HG02642 (cell line): ENCODE results near the gene ACAN.

Source experiments
- ATAC-seq: cut with Tn5 transposase; IDR thresholded peaks from one replicate; pipeline ENCODE4 v1.9.1; 2021; ENCODE audit warnings: mild to moderate bottlenecking; ENCODE audit not compliant: unreplicated experiment, poor library complexity

Gene ACAN

DNA sequence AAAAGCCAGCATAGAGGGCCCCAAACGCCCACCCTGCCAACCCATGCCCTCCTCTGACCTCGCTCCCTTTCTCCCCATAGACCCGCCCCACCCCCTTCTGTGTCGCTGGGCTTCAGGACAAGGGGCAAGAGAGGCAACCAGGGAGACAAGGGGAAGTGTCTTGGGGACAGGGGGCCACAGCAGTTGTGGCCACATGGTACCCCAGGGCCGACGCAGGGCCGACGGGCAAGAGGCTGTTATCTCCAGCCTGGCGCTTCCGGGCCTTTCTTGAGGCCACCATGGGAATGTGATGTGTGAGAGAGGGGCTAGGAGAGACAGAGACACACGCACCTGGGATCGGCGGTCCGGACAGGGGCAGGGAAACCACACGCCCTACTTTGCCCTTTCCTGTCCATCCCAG lies 95.5 kb downstream of the ACAN start:
- ATAC-seq = no peak

DNA sequence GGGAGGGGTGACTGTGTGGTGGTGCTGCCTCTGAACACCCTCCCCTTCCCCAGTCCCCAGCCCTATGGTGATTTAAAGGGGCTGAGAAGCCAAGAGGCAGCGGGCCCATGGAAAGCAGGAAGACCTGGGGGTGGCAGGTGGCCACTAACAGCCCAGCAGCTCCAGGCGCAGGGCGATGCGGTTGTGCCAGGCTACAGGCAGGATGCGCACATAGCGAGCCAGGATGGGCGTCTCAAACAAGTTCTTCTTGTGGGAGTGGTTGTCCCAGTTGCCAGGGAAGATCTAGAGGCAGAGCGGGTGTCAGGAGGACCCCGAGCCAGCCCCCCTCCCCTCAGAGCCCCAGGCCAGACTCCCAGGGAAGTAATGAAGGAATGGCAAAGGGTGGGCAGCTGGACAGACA lies 96.0 kb downstream of the ACAN start:
- ATAC-seq = no peak

DNA sequence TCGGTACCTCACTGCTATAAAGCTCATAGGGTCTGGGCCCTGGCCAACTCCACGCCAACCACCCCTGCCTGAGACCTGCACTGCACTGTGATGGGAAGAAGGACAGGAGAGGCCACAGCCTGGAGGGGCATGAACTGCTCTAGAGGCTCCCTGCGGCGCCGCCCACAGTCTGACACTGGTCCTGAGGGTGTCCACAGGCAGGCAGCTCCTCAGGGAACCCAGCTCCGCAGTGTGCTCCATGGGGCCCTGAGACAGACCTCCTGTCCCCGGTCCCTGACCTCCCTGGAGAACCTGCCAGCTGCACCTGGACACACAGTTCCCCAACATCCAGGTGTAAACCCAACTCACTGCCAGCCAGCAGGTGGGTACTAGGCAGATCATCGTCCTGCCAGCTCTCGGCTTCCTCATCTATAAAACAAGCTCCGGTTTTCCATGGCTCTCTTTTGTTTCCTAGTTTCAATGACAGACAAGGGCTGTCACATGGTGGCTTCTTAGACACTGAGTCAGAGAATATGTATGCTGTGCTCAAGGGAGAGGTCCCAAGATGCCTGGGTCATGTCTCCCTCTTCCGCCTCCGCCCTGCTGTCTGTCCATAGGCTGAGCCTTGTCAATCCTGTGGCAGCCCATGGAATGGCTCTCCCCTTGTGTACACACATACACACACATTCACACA lies 97.2 kb downstream of the ACAN start:
- no peak for ATAC-seq

DNA sequence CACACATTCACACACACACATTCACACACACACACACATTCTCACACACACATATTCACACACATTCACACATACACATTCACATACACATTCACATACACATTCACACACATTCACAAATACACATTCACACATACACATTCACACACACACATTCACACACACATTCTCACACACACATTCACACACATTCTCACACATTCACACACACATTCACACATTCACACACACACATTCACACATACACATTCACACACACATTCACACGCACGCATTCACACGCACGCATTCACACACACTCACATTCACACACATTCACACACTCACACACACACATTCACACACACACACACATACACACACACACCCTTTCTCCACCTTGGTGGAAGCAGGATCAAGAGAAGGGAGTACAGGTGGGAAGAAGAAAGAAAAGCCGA lies 97.8 kb downstream of the ACAN start:
- no peak for ATAC-seq

DNA sequence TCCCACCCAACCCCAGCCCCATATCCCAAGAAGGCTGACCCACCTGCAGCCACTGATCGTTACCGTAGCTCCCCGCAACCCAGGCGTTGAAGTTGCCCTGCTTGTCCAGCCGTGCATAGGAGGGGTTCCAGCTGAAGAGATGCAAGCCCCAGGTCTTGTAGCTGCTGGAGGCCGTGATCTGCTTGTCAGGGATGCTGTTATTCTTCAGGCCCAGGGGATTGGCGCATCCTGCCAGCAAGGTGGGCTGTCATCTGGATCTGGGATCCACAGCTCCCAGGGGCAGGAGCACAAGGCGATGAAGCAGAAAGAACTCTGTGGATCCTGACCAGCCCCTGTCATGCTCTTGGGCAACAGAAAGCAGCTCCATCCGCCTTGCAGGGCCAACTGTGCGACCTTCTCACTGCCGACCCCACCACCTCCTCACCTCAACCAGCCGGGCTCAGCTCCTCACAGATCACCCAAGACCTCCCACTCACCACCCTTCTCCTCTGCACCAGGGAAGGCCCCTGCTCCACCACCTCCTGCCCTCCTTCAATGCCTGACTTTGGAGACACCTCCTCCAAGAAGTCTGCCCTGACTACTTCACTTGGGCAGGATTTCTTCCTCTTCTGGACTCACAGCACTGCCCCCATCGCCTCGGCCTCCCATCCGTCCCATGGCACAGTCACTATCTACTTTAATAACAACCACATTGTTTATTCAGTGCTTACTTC lies 98.4 kb downstream of the ACAN start:
- ATAC-seq = no peak

DNA sequence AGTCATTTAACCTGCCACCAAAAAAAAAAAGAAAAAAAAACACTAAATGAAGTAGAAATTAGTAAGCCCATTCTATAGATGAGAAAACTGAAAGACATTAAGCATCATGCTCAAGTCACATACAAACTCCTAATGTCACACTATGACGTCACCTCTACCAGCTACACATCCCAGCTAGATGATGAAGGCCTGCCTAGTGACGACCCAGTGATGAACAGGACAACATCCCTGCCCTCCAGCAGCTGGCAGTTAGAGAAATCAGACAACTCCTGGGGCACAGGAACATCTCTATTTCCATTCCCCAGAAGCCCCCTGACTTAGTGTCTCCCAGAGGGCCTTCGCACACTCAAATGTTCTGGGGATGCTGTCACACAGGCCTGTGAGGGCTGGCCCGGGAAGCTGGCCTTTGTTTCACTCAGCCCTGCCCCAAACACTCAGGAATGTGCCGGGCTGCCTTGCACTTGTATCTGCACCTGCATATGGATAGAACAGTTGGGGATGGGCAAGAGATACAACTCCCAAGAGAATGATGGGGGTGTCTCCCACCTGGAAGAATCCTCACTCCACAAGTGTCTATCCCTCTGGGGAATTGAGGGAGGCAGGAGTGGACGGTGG lies 99.1 kb downstream of the ACAN start:
- ATAC-seq = no peak

DNA sequence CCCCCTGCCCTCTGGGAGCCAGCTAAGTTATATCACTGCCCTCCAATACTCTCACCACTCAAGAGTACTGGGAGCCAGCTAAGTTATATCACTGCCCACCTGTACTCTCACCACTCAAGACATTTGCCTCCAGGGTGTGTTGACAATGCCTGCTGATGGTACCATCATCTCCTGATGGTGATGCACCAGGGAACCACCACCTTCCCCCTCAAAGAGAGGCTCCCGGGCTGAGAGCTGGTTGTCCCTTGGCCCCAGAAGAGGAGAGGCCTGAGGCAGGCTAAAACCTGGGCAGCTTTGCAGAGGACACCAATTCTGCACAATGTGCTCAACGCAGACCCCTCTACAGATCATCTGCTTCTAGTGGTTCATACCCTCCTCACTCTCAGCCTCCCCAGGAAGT lies 99.6 kb downstream of the ACAN start:
- no peak for ATAC-seq

DNA sequence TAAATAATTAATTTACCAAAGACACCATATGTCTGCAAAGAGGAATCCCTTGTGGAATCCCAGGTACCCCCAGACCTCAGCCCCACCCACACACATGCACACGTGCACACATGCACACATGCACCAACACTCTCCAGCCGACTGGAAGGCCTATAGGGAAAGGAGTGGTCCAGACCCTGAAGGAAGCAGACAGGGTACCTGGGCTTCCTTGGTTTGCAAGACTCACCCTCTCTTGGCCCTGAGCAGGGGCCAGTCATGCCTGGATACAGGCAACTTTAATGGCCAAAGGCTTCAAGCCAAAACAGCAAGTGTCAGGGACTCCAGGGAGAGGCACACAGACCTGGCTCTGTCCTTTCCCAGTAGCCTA lies 101.0 kb downstream of the ACAN start:
- ATAC-seq = peak; percentile 8

DNA sequence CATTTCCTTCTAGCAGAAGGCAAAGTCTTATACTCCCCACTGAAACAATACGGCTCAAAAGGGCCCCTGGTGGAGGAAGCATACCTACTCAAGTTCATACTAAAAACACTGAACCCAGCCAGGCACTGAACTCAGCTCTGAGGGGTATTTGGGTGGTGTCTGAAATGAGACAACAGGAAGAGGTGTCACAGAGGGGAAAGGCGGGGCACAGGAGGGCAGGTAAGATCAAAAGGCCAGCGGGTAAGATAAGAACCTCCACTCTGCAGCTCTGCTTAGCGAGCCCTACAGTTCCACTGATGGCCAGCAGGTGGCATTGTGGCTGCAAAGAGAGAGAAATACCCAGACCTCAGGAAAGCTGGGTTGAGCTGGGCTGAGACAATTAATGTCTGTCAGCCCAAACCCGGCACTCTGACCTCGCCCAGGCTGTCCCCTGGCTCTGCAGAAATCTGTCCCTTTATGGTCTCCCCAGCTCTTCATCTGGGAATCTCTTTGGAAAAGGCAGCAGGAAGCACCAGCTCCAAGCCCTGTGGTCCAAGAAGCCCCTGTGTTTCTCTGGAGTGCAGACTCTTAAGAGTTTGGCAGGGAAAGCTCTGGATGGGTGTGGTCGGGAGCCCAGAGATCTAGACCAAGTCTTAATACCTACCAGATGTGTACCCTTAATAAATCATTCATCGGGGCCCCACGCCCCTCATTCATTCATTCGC lies 101.5 kb downstream of the ACAN start:
- peak; percentile 79 for ATAC-seq

DNA sequence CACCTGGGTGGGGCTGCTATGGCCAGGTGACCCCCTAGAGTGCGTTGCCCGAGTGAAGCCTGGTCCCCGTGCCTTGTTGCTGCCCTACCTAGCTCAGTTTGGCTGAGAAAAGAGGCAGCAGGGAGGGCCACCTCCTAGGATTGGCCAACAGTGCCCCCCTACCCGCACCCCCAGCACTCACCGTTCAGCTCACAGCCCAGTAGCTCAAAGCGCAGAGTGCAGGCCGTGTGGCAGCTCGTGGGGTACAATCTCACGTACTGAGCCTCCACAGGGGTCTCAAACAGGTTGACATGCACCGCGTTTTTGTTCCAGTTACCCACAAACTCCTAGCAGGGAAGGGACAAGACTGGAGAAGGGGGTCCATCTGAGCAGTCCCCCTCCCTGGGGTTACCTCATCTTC lies 102.3 kb downstream of the ACAN start:
- no peak for ATAC-seq

DNA sequence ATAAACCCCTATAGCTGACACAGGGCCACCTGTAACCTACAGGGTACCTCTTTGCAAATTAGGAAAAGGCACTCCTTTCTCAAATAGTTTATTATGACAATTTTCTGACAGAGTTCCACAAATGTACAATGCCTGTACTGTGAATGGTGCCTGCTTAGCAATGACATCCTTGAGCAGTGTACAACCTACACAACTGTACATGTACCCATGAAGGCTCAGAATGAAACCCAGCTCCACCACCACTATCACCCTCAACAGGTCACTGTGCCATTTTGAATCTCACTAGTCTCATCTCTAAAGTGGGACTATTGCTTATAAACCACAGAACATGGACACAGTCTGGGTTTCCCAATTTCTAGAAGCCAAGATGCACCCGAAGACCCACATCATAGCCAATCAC lies 102.9 kb downstream of the ACAN start:
- ATAC-seq = no peak

DNA sequence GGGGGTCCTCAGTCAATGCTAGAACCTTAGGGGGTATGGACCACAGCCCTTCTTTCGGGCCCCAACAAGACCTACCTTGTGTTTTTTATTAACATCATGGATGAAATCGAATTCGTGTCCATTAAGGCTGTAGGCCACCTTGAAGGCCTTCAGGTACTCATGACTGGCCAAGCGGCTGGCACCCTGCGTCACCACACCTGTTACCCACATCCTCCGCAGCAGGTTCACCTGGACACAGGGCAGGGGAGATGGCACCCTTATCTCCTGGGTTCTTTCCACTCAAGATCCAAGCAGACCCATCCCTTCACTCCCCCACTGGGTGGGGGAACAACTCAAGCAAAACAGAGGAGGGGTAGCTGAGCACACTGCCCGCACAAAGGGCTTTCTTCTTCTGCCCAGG lies 103.3 kb downstream of the ACAN start:
- no peak for ATAC-seq

DNA sequence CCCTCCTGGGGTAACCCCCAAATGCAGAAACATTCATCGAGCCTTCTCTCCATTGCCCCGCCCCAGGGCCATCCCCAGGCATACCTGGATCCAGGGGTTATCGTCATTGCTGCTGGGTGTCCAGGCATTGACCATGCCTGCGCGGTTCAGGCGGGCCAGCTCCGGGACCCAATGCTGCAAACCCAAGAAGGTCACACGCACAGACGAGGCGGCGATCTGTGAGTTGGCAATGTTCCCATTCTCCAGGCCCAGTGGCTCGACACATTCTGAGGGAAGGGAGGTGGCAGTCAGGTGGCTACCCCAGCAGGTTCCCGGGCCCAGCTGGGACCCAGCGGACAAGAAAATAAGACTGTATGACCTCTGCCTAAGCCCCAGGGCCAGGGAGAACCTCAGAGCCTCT lies 103.9 kb downstream of the ACAN start:
- ATAC-seq = no peak

DNA sequence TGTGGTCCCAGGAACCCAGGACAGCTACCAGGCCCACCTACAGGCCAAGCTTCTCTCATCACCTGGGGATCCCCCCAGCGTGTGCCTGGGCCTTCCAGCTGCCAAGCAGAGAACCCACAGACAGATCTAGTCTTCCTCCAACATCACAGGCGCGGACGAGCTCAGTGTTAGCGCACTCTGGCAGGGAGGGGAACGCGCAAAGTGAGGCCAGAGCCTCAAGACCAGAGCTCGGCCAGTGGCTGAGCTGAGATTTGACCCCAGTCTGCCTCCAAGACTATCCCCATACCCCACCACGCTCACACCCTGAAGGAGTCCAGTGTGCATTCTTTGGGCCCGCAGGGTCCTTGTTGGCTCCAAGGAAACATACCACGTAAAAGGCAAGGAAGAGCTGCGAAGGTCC lies 104.9 kb downstream of the ACAN start:
- ATAC-seq = no peak

DNA sequence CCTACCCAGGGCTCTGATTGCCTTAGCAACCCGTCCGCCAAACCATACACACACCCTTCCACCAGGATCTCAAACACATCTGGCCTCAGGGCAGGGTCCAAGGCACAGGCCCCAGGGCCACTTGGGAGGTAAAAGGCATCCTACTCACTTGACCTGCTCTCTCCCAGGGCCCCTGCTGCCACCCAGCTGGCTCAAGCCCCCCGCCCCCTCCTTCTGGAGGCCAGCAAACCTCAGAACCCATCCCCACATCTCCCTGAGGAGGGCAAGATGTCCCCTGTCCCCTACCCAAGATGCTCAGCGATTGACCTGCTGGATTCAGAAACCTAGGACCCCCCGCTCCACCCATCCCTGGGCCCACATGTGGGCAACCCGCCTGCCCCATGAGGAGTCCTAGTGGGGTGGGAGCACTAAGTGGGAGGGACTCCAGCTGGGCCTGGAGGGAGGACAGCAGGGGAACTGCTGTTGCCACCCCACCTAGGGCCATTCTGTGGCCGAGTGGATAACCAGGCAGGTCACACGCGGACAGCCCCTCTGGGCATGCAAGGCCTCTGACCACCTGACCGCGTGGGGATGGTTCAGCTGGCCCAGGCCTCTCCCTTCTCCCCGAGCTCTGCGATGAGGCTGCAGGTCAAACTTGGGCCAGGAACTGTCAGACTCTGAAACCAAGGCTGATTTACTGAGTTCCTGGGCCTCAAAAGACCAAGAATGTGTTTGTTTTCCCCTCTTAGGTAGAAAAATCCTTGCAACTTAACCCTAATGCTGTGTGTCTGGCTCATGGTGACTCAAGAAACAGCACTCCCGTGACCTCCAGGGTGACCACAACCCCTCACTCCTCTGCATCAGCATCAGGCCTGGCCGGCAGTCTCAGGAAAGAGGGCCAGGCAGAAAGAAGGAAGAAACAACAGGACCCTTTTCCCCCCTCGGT lies 105.7 kb downstream of the ACAN start:
- no peak for ATAC-seq

DNA sequence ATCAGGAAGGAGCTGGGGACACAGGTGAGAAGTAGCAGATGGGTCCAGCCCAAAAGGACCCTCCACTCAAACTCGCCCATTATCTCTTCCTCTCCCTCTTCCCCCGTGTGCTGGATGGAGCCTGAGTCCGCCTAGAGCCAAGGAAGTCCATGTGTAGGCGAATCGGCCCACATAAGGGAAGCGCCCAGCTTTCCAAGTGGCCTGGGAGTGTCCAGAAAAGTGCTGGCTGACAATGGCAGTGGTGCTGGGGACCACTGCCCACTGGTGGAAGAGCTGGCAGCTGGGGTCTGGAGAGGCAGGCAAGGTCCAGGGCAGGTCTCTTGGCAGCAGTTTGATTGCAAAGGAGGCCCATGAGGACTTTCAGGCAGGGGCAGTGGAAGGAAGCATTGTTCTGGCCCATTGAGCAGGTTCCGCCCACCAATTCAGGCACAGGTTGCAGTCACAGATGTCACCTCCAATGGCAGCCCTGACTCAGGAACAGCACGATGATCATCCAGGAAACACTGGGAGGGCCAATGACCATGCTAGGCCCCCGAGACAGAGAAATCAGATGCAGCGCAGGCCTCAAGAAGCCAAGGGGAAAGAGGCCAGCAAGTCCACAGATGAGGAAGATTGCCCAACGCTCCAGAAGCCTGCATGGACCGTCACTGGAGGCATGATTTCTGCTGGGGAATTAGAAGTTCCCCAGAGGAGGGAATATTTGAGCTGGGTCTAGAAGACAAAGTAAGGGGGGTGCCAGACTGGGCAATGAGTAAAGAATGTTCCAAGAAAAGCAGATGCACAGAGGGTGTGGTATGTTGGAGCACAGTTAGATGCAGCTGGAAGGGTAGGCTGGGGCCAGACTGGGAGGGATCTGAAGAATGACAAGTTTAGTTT lies 107.0 kb downstream of the ACAN start:
- ATAC-seq = no peak

DNA sequence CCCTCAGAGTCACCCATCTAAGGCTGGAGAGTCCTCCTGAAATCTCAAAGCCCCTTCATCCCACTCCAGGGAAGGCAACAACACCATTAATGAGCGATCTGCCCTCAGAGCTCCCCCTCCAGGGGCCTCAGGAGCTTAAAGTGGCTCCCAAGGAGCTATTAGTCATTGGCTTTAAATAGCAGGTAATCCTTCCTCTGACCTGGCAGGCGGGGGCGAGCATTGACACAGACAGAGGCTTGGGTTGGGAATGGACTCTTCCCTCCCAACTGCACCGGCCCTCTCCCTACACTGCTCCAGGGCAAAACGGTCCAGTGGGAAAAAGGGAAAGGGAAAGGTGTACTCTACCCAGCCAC lies 108.5 kb downstream of the ACAN start:
- no peak for ATAC-seq

DNA sequence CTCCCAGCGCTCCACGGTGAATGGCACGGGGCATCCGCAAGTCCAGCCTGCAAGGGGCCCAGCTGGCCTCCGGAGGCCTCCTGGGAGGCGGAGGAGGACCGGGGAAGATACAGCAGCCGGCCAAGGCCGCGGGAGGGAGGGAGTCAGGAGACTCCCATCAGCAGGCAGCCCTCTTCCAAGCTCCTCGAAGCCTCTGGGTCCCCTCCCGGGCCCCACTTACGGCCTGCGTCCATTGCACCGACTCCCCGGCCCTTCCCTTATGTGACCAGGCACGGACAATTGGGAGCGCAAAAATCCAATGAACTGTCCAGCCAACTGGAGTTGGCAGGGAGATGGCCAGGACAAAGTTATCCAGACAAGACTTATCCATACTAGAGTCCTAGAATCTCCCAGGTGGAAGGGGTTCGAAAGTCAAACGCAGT lies 109.3 kb downstream of the ACAN start:
- ATAC-seq = no peak
